ENCODE results near the gene MAN2B2.

MAN2B2 gene

DNA sequence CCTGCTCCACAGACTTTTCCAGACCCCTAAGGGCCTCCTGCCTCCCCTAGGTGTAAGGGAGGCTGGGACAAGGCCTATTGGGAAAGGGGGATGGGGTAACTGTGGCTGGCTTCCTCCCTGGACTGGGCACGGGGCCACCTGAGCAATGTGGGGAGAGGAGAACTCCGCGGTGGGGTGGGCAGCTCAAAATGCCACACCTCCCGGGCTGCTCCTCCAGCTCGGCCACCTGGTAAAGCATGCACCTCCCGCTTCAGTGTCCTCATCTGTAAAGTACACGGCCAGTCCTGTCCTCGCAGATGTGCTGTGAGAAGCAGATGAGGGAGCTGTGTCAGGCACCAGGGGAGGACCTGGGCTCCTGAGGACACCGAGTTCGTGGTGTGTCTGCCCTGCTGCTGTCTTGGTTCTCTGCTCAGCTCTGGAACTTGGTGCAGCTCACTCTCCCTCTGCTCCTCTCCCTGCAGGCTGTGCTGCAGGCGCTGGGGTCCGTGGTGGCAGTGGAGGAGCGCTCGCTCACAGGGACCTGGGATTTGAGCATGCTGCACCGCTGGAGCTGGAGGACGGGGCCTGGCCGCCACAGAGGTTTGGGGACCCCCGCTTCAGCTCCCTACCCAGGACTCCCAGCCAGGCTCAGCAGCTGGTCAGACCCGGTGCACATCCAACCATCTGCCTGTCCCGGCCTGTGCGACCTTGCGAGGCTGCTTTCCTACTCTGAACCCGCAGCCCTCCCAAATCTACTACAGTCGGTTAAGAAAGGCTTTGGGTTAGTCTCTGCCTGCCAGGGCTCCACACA is 44.7 kb downstream of the MAN2B2 start:
- no peak overlapping the region for H3K4me3 ChIP-seq (replicated peaks; ENCODE audit: low read depth, low read length)
- TF ChIP-seq, protein P1, sequence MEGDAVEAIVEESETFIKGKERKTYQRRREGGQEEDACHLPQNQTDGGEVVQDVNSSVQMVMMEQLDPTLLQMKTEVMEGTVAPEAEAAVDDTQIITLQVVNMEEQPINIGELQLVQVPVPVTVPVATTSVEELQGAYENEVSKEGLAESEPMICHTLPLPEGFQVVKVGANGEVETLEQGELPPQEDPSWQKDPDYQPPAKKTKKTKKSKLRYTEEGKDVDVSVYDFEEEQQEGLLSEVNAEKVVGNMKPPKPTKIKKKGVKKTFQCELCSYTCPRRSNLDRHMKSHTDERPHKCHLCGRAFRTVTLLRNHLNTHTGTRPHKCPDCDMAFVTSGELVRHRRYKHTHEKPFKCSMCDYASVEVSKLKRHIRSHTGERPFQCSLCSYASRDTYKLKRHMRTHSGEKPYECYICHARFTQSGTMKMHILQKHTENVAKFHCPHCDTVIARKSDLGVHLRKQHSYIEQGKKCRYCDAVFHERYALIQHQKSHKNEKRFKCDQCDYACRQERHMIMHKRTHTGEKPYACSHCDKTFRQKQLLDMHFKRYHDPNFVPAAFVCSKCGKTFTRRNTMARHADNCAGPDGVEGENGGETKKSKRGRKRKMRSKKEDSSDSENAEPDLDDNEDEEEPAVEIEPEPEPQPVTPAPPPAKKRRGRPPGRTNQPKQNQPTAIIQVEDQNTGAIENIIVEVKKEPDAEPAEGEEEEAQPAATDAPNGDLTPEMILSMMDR (IDR thresholded peaks at IDR 0.05; ENCODE audit: low read length, missing control alignments): no peak
- no peak for DNase-seq (ENCODE audit: low read depth)

DNA sequence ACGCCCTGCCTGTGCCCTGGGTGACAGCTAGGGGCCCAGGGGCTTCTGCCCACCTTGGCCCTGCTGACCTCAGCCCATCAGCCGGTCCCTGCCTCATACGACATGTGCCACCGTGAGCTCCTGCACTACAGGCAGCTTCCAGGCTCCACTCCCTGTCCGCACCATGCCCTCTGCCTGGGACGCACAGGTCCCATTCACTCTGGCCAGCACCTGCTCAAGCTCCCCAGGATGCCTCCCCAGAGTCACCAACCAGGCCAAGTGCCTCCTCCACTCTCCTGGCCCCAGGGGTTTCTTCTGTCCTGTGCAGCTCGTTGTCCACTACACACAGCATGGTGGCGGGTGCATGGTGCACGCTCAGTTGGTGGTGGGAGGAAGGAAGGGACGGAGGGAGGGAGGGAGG is 45.3 kb downstream of the MAN2B2 start:
- DNase-seq (ENCODE audit: low read depth): no peak
- TF ChIP-seq, protein P1 (IDR thresholded peaks at IDR 0.05; ENCODE audit: low read length, missing control alignments): no peak
- H3K4me3 ChIP-seq (replicated peaks; ENCODE audit: low read depth, low read length): no peak overlapping the region

DNA sequence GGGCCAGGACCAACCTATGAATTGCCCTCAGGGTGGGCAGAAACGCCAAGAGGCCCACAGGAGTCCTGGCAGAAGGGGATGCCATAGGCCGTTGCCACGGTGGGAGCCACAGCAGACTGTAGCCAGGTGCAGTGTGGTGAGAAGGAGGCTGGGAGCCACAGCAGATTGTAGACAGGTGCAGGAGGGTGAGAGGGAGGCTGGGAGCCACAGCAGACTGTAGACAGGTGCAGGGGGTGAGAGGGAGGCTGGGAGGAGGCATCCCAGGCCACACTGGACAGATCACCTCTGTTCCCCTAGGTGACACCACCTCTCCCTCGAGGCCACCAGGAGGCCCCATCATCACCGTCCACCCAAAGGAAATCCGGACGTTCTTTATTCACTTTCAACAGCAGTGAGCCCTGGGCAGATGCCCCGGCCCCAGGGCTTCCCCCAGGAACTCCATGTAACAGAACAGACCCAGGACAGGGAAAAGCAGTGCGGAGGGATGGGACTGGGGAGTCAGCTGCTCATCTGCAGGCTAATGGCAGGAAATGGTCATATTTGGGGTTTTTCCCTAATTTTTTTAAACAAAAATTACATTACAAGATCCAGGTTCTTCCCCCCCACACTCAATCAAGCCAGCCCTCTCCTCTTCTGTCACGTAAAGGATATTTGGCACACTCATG is 46.0 kb downstream of the MAN2B2 start:
- DNase-seq (ENCODE audit: low read depth): no peak
- TF ChIP-seq, protein P1 (IDR thresholded peaks at IDR 0.05; ENCODE audit: low read length, missing control alignments): no peak
- H3K4me3 ChIP-seq (replicated peaks; ENCODE audit: low read depth, low read length): no peak overlapping the region

DNA sequence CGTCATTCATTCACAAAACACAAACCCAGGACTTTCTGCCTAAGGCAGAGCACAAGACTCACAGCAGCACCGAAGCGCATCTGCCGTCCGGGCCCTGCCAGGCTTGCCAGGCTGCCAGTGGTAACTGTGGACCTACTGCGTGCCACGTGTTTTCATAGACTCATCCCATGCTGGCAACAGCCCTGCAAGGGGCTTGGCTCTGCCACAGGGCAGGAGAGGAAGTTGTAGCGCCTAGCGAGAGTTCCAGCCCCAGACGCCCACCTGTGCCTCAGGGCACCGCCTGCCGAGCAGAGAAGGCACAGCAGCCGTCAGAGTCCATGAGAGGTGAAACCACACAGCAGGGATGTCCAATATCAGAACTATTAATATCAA is 46.6 kb downstream of the MAN2B2 start:
- H3K4me3 ChIP-seq (replicated peaks; ENCODE audit: low read depth, low read length): no peak overlapping the region
- TF ChIP-seq, protein P1 (IDR thresholded peaks at IDR 0.05; ENCODE audit: low read length, missing control alignments): no peak
- DNase-seq (ENCODE audit: low read depth): no peak

DNA sequence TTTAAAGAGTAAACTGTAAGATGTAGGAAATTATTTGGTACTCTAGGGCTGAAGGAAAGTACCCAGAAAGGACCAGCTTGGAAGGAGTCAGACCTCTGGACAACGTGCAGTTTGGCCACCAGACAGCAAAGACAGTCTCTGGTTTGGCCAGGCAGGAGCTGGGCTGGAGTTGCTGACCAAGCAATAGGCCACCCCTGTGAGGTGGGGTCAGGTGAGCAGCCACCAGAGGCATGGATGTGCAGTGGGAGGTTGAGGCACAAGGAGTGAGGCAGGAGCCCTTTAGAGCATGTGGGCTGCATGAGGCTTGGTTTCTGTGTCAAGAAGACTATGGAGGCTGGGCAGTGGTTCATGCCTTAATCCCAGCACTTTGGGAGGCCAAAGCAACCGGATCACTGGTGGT is 47.8 kb downstream of the MAN2B2 start:
- DNase-seq (ENCODE audit: low read depth): no peak
- H3K4me3 ChIP-seq (replicated peaks; ENCODE audit: low read depth, low read length): no peak overlapping the region
- TF ChIP-seq, protein P1 (IDR thresholded peaks at IDR 0.05; ENCODE audit: low read length, missing control alignments): no peak

DNA sequence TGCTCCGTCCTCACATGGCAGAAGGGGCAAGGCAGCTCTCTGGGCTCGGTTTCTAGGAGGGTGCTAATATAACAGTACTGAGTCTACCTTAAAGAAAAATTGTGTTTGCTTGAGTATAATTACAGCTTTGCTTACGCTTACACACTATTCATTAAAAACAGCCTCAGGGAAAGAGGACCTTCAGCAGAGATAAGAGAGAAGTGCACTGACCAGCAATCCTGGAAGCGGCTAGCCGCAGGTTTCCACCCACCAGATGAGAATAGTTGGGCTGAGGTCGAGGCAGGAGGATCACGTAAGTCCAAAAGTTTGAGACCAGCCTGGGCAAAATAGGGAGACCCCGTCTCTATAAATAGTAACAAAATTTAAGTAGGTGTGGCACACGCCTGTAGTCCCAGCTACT is 50.3 kb downstream of the MAN2B2 start:
- no peak overlapping the region for H3K4me3 ChIP-seq (replicated peaks; ENCODE audit: low read depth, low read length)
- TF ChIP-seq, protein P1 (IDR thresholded peaks at IDR 0.05; ENCODE audit: low read length, missing control alignments): no peak
- no peak for DNase-seq (ENCODE audit: low read depth)

All from fibroblast of pulmonary artery (primary cell).